T-helper 22 cell (primary cell): Measurements from ENCODE around the gene NDST3.
"Not testable (repeated sequence)": the region's sequence is repeated elsewhere in the genome, so short reads cannot be mapped to it uniquely, and the experiment has no call there.

Experiments used
- DNase-seq: peaks from one replicate; pipeline ENCODE4 v3.0.0-alpha.2; 2020; ENCODE audit warnings: low read depth

Gene NDST3

DNA sequence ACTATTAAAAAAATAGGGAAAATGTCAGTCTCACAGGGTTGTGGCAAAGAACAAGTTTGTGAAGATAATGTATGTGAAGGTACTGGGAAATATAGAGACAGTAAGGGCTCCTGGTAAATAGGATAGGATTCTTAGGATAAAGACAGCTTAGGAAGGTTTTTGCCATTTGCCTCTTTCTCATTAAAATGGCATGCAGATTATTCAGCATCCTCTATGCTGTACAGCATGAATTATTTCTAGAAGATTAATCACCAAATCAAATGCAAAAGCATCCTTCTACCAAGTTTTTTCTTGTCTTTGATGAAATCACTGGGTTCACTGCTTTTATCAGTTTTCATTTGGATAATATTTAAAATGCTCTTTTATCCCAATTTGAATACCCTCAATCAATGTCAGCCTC, 142.8 kb downstream of the NDST3 start:
- DNase-seq, result no peak

DNA sequence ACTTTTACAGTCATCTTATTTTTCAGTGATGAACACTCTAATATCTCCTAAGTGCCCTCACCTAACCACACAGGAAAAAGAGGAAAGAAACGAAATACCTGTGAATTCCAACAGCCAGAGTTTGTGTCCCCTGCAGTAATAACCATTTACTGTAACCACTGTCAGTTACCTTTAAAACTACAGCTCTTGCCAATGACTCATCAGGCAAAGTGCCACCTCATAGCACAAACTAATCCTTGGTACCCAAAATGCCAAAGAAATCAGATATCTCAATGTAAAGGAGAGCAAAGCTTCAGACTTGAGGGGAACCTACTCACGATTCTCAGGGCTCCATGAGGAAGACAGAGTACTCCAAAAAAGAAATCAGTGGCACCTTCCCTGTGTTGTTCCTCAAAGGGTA, 146.5 kb downstream of the NDST3 start:
- DNase-seq, result no peak

DNA sequence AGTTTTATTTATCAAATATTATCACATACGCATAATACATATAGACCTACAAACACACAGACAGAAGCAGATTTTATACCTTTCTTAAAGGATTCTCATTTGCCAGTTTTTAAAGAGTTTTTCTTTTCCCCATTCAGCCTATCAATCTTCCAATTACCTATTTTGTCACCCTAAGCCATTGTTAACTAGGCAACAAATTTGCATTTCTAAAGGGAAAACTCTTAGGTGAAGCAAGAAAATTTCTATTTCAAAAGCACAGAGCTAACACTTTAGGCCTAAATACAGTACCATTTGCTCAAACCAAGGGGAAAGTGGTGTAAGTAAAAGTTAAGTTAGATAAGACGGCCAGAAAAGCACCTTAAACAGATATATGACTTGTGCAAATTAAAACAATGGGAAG, 156.6 kb downstream of the NDST3 start:
- DNase-seq, result no peak

DNA sequence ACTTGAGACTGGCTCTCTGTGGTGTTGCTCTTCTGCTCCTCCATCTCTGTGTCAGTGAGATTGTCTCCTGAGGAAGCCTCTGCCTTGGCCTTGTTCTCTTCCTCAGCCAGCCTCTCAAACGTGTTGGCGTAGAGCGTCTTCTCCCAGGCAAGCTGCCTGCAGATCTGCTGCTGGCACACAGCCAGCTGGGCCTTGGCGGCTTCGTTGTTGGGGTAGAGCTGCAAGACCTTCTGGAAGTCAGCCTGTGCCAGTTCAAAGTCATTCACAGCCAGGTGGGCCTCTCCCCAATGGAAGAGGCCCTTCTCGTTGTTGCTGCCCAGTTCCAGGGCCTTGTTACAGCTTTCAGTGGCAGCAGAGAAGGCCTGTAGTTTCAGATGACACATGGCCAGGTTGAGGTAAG, 159.1 kb downstream of the NDST3 start:
- DNase-seq, result no peak

DNA sequence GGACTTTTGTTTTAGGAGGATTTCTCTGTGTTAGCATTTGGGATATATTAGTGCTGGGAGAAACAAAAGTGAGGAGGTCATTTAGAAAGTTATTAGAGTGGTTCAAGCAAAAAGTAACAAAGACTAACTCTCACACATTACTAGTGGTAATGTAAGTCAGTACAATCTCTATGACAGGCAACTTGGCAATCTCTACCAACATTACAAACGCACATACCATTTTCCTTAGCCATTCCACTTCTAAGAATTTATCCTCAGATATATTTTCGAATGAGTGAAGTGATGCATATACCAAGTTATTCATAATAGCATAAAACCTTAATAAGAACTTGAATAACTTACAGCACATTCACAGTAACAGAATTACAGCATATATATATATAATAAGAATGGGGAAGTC, 172.3 kb downstream of the NDST3 start:
- DNase-seq, result no peak

DNA sequence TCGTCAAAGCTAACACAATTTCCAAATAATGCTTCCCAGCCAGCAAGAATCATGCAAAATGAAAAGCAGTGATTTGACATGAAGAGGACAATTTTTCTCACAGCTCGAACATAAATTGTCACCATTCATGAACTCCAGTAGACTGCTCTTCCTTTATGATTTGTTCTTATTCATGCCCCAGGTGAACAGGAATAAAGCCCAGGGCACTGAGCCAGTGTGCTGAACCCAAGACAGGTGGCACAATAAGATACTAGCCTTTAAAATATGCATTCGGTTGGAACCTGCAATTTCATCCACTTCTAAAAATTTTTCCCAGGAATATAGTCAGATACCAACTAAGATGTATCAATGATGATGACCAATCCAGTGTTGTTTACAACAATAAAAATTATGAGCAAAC, 178.8 kb downstream of the NDST3 start:
- DNase-seq, result no peak

DNA sequence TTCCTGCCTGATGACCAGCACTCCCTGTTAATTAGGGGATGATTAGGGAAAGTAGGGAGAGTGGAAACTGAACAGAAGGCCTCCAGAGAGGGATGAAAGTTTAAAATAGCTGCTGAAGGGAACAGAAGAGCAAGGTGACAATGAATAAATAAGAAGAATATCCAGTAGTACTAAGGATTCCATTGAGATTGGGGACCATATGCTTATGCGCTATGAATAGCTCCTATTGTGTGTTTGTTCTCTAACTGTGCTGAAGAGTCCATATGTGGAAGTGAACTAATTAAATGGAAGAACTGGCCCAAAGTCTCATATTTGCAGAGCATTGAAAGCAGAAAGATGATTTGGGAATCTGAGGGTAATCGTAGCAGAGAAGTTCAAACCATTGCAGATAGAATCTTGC, 181.5 kb downstream of the NDST3 start:
- no peak for DNase-seq

DNA sequence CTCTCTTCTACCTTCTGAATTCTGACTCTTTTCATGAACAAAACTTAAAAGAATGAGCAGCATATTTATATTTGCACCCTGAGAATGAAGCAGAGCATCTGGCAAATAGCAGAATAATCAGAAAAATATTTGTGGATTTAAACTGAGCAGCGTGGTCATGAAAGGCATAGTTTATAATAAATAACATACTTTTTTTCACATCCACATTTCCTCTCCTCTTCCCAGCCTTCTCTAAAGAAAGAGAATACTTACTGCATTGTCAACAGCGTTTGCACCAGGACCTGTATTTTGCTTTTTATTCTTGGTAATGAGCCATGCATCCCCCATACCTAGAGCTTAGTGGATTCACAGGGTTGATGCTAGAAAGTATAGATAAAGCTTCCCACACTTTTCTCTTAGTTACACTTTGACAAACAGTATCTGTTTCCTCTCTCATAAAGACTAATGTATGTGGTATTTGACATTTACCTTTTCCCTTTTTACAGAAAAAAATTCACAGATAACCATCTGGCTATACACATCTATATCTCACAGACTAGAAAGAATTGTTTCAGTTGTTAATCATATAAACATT, 187.0 kb downstream of the NDST3 start:
- DNase-seq, result no peak

DNA sequence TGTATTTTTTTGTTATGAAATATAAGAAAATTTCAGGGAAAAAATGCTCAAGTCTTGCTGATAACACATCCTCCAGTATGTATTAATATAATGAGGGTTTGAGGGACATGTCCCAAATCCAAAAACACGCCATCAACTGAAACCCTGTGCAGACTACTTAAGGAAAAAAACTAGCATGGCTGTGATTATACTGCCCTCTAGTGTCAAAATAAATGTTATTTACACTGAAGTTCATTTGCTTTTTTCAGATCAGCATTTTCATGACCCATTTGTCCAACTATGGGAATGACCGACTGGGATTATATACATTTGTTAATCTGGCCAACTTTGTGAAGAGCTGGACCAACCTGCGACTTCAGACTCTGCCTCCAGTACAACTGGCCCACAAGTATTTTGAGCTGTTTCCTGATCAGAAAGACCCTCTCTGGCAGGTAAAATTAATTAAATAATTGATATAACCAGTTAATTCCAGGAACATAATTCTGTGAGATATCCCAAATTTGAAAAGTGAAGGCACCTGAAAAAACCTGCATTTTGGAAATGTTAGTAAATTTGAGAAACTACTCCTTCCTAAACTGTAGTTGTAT, 190.1 kb downstream of the NDST3 start:
- no peak for DNase-seq

DNA sequence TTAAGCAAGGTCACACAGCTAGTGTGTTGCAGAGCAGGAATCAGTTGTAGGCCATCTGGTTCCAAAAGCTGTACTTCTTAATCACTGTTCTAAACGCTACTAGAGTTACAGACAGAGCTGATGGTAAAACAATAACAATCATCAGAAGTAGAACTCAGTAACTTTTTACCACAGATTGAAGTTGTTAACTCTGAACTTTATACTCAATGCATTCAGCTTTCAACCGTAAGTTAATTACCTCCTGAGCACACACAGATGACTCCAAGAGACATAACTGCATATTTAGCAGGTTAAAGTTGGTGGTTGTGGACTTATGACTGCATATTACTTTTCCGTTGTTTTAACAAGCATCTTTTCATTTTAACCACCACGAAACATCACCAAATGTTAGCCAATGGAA, 191.2 kb downstream of the NDST3 start:
- DNase-seq, result no peak

DNA sequence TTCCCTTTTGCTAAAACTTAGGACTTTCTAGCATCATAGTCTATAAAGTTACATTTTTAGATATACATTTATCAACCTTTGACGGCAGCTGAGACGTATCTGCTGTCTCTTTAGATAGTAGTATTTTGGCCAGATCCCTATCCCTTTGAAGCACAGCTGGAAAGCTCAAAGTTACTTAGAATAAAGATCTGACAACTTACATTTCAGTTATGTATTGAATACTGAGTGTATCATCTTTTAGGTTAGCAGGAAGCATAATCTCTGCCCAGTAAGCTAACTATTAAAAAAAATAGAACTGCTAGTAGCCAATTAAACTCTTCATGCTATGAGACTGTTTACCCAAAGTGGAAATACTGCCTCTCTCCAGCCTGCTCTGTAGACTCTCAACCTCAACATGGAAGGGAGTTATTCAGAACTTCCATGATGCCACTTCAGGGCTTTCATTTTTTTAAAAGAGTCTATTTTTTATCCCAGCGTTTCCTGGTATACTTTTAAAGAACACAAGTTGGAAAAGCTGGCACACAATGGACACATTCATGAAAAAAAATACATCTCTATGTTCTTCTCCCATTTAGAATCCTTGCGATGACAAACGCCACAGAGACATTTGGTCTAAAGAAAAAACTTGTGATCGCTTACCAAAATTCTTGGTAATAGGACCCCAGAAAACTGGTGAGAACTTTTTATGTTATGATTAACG, 192.2 kb downstream of the NDST3 start:
- DNase-seq, result no peak

DNA sequence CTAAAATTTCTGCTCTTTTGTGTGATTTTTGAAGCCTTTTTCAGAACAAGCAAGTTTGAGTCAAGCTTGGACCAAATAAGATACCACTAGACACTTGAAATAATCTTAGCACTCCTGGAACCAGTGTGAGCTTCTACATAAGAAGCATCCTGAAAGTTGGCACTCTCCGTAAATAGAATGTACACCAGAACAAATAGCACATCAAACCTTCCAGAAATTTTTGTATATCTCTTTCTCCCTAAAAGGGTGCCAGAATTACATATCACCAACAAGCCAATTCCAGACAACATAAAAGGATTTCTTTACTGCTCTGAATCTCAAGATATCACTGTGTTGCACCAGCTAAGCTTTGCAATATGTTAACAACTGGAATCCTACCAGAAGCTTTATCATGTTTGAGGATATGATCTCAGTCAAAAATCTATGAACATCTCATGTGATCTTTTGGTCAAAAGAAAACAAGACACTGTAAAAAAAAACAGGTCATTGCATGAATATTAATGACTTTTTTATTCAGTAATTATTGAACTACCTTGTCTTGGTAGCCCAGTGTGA, 201.4 kb downstream of the NDST3 start:
- DNase-seq, result no peak

DNA sequence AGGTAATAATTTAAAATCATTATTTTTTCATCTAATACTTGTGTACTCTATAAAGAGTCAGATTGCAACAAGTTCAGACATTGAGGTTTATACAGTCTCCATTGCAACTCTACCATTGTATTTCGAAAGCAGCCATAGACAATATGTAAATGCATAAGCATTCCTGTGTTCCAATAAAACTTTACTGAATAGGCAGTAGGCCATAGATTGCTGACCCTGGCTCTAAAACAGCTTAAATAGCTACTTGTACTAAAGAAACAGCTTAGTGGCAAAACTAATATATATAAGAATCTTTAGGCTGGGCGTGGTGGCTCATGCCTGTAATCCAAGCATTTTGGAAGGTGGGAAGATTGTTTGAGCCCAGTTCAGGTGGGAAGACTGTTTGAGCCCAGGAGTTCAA, 203.2 kb downstream of the NDST3 start:
- DNase-seq, result no peak

DNA sequence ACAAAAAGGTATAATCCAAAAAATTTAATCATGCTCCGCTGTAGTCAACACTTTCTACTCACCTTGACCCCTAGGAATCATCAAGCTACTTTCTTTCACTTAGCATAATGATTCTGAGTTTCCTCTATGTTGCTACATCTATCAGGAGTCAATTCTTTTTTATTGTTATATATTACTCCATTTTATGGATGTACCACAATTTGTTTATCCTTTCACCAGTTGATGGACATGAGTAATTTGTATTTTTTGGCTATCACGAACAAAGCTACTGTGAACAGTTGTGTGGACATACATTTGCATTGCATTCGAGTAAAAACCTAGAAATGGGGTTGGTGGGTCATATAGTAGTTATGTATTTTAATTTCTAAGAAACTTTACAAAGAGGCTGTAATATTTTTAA, 215.6 kb downstream of the NDST3 start:
- DNase-seq, result no peak

DNA sequence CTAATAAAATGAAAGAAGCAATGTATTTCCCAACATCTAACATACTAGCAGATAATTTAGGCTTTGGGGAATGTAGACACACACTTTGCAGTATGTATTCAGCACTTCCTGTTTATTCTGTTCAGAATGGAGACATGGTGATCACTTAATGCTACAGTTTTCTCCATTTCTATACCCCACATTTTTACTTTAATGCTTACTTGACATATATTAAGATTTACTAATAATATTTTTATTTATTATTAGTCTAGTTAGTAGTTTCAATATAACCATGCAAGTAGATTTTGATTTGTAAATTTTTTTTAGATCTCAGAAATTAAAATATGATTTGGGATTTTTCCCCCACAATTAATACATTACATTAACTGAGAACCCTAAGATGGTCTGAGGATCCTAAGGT, 220.1 kb downstream of the NDST3 start:
- no peak for DNase-seq

DNA sequence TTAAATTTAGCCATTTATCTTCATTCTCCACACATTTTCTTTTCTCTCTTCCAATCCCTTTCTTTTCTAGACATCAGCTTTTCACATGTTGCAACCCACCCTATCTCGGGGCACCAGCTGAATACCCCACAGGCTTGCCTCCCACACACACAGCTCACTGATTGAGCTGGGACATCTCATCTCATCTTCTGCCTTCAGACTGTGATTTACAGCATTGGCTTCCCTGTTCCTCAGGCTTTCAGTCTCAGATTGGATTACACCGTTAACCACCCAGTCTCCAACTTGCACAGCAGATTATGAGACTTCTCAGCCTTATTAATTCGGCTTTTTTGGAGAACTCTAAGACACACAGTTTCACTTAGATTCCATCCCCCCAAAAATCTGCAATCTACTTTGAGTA, 224.8 kb downstream of the NDST3 start:
- no peak for DNase-seq

DNA sequence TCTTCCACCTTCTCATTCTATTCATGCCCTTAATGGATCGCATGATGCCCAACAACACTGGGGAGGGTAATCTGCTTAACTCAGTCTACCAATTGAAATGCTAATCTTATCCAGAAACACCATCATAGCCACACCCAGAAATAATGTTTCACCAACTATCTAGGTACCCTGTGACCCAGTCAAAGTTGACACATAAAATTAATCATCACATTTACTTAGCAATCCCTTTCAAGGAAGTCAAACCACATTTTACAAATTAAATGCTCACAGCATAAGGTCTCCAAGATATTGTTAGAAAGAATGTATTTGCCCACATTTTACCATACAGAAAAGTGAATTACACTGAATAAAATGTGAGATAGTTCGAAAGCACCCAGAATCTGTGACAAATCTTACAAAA, 226.0 kb downstream of the NDST3 start:
- DNase-seq, result no peak

DNA sequence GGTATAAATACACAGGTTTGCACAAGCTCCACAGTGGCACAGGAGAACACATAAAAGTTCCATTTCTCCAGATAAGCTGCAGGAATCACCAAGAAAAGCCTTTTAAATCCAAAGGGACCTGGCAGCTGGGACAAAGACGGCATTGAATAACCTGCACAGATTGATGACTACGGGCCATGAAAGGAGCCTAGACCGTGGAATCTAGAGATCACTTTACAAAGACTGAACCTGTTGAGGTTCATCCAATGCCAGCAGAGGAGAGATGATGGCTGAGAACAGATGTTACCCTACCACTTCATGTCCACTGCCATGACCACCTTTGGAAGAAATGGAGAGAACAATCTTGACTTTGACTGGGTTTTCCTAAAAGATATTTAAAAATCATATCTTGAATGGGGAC, 229.8 kb downstream of the NDST3 start:
- no peak for DNase-seq

DNA sequence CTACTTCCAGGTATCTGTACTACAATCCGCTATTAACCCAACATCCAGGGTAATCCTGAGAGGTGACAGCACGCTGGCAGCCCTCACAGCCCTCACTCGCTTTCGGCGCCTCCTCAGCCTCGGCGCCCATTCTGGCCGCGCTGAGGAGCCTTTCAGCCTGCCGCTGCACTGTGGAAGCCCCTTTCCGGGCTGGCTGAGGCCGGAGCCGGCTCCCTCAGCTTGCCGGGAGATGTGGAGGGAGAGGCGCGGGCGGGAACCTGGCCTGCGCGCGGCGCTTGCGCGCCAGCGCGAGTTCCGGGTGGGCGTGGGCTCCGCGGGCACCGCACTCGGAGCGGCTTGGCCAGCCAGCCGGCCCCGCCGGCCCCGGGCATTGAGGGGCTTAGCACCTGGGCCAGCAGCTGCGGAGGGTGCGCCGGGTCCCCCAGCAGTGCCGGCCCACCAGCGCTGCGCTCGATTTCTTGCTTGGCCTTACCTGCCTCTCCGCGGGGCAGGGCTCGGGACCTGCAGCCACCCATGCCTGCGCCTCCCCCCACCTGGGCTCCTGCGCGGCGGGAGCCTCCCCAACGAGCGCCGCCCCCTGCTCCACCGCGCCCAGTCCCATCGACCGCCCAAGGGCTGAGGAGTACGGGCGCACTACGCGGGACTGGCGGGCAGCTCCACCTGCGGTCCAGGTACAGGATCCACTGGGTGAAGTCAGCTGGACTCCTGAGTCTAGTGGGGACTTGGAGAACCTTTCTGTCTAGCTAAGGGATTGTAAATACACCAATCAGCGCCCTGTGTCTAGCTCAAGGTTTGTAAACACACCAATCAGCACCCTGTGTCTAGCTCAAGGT, 231.2 kb downstream of the NDST3 start:
- DNase-seq, result no peak

DNA sequence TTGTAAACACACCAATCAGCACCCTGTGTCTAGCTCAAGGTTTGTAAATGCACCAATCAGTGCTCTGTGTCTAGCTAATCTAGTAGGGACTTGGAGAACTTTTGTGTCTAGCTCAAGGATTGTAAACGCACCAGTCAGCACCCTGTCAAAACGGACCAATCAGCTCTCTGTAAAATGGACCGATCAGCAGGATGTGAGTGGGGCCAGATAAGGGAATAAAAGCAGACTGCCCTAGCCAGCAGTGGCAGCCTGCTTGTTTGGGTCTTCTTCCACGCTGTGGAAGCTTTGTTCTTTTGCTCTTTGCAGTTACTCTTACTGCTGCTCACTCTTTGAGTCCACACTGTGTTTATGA, 231.8 kb downstream of the NDST3 start:
- DNase-seq, result not testable (repeated sequence)

DNA sequence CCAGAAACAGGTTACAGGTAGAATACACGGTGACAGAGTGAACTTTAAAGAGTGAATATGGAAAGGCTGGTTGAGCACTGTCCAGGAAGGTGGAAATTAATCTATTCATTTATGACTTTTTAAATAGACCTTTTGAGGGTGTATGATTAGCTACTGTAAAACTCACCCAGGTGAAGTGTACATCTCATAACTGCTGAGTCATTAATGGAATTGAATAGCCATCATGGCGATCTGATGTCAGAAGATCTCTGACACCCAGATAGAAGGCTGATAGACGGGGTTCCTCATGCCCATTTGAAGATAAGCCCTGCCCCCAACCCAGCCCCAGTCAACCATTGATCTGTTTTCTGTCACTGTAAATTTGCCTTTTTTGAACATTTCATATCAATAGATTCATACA, 234.5 kb downstream of the NDST3 start:
- no peak for DNase-seq

DNA sequence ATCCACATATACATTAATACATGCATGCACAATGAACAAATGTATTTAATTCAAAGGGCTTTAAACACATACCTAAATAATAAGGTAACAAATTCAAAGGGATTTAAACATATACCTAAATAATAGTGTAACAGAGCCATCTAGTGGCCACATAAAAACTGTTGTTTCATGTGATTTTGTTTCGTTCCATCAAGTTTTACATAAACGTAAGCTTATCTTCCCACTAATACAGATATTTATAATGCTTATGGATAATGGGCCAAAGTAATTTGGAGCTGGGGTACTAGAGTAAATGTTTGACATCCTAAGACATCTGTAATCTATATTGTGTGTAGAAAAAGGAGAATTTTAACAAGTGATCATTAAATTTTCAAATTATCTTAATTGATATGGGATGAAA, 236.2 kb downstream of the NDST3 start:
- no peak for DNase-seq

DNA sequence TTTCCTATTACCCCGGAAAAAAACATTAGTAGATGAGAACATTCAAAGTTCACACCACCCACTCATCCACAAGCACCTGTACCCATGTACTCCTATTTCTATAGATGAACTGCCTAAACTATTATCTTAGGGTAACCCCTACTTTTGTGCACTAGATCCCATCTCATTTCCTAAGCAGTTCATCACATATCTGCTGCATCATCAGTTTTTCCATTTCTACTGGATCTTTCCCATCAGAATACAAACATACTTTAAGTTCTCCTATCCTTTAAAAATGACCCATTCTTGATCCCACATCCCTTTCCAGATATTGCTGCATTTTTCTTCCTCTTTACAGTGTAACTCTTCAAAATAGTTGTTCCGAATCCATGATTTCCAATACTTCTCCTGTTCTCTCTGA, 237.5 kb downstream of the NDST3 start:
- DNase-seq, result no peak
